A549 treated with Hydrocortisone at 1 μM for 4 hours (cell line): Measurements from ENCODE around the gene MARCHF2. TPM values are rescaled to one million over a fixed set of nuclear protein-coding genes. Genes with fewer than 3 reads are reported as not detected.

Experiments
- total RNA-seq: library from RNA; stranded (reverse); fragments of 200-300 nt; extraction: Qiagen RNA extraction; gene quantifications from 5 replicates; pipeline ENCODE4 v1.2.3, GENCODE V29; 2022

Gene MARCHF2, protein sequence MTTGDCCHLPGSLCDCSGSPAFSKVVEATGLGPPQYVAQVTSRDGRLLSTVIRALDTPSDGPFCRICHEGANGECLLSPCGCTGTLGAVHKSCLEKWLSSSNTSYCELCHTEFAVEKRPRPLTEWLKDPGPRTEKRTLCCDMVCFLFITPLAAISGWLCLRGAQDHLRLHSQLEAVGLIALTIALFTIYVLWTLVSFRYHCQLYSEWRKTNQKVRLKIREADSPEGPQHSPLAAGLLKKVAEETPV
- 15.0 to 21.2 TPM (median 20.4 TPM) in 5 replicates for total RNA-seq

DNA sequence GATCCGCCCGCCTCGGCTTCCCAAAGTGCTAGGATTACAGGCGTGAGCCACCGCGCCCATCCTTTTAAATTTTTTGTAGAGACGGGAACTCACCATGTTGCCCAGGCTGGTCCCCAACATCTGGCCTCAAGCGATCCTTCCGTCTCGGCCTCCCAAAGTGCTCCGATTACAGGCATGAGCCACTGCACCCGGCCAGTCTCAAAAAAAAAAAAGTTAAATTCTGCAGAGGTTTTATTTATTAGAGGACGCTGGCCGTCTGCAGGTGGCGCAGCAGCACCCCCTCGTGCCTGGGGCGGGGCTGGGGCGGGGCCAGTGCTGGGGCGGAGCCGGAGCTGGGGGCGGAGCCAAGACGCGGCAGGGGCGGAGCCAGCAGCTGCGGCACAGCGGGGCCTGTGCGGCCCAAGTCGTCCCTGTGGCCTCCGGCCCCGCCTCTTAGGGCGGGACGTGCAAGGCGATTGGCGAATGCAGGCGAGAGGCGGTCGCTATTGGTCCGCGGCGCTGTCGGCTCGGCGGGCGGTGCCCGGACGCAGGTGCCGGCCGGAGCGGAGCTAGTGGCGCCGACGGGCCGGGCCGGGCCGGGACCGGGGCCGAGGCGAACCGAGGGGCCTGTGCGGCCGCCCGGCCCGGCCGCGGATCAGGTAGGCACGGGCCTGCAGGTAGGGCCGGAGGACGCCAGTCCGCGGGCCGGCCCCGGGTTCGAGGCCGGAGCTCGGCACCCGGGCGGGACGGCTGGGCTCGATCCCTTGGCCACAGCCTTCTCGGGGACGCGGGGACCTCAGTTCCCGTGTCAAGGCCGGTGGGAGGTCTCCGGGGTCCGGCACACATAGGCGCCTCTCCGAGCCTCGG lies at the start of gene MARCHF2:
Gene MARCHF2 (plus strand): TSS at position 523 of the 846 bp plus-strand sequence. CDS start 8,536 bp downstream, outside the sequence.

DNA sequence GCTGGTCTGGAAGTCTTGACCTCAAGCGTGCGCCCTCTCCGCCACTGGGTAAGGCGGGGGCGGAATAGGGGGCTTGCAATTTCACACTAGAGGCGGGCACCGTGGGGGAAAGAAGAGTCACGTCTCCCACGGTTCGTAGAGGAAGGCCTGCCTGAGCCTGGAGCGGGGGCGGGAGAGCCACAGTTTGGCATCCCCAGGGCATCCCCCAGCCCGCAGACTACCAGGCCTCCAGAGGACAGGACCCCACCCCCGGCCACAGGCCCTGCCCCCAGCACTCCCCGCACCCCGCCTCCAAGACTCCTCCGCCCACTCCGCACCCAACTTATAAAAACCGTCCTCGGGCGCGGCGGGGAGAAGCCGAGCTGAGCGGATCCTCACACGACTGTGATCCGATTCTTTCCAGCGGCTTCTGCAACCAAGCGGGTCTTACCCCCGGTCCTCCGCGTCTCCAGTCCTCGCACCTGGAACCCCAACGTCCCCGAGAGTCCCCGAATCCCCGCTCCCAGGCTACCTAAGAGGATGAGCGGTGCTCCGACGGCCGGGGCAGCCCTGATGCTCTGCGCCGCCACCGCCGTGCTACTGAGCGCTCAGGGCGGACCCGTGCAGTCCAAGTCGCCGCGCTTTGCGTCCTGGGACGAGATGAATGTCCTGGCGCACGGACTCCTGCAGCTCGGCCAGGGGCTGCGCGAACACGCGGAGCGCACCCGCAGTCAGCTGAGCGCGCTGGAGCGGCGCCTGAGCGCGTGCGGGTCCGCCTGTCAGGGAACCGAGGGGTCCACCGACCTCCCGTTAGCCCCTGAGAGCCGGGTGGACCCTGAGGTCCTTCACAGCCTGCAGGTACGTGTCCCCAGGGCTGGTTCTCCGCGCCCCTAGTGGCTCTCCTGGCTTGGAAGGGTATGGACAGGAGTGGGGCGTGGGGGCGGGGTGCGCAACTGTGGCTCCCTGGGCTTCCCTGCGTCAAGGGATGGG lies 49.0 kb upstream of the MARCHF2 start, which contains the start of gene ANGPTL4:
Gene ANGPTL4 (plus strand): TSS at position 353 of the 969 bp plus-strand sequence. CDS start 167 bp downstream, at position 520.

DNA sequence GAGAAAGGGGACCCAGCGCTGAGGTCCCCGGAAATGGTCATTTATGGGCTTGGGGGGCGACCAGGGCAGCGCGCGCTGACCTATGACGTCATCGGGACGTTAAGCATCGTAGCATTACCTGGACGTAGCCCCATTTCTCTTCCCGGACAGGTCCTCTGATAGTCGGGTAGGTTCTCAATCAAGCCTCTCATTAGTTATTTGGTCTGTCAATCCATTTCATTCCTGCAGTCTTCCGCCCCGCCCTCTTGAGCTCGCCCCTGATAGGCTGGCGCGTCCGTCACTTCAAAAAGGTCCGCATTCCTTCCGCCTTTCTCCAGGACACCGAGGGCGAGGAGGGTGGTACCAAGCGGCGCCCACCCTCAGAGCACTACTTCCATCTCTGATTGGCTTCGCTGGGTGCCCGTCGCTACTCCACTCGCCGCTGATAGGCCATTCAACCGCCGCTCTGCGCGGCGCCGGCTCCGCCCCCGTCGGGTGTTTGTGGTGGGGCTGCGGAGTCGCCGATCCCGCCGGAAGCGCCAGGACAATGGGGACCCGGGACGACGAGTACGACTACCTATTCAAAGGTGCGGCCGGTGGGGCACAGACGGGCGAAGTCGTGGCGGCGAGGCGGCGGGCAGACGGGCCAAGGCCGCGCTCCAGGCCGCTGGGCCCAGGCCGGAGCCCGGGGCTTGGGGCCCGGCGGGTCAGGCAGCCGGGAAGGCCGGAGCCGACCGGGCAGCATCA lies 23.1 kb upstream of the MARCHF2 start, which contains the start of gene RAB11B:
Gene RAB11B (plus strand): TSS at position 470 of the 726 bp plus-strand sequence. CDS start 57 bp downstream, at position 527.

DNA sequence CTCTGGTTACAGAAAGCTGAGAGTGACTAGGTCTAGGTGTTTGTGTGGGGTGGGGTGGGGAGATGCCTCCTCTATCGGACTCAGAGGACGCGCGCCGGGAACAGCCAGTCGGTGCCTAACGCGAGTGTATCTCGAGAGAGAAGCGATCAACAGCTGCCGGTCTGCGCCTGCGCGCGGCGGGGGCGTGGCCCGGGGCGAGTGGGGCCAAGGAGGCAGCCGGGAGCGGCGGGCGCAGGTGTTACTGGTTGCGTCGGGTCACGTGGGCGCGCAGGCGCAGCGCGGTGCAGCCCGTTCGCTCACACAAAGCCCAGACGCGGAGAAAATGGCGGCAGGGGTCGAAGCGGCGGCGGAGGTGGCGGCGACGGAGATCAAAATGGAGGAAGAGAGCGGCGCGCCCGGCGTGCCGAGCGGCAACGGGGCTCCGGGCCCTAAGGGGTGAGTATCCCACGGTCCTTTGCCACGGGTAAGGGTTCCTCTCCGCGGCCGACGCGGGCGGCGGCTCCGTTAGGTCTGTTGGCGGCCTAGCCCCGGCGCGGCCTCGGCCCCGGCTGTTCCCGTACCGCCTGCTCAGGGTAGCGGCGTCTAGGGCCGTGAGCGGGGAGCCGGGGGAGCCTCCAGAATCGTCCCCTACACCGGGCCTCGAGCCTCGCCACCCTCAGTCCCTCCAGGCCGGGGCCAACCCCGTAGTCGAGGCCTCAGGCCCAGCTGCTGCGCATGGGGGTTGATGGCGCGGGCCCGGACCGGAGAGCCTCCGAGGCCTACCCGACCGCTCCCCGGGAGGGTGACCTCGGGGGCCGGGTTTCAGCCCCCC lies 31.8 kb downstream of the MARCHF2 start, which contains the start of gene HNRNPM:
Gene HNRNPM (plus strand): TSS at position 299 of the 811 bp plus-strand sequence. CDS start 24 bp downstream, at position 323.

Other genes starting within 250 kb of the MARCHF2 start
- 2.6 to 3.8 TPM (median 2.7 TPM) in 5 replicates for gene CERS4, start 203.9 kb upstream of the MARCHF2 start, total RNA-seq
- gene CD320, start 104.9 kb upstream of the MARCHF2 start, total RNA-seq, result 55.9 to 101 TPM (median 93.5 TPM) in 5 replicates
- gene NDUFA7, start 91.9 kb upstream of the MARCHF2 start, total RNA-seq, result 56.0 to 97.2 TPM (median 92.6 TPM) in 5 replicates
- gene RPS28, start 91.8 kb upstream of the MARCHF2 start, total RNA-seq, result 283 to 958 TPM (median 922 TPM) in 5 replicates
- gene KANK3, start 70.0 kb upstream of the MARCHF2 start, total RNA-seq, result 5.3 to 8.6 TPM (median 7.2 TPM) in 5 replicates
- gene ANGPTL4, start 49.1 kb upstream of the MARCHF2 start, total RNA-seq, result 519 to 718 TPM (median 655 TPM) in 5 replicates
- gene RAB11B, start 22.9 kb upstream of the MARCHF2 start, total RNA-seq, result 90.9 to 101 TPM (median 96.6 TPM) in 5 replicates
- 223 to 332 TPM (median 235 TPM) in 5 replicates for gene HNRNPM, start 31.7 kb downstream of the MARCHF2 start, total RNA-seq
- gene PRAM1, start 89.3 kb downstream of the MARCHF2 start, total RNA-seq, result 0.08 to 0.16 TPM (median 0.09 TPM) in 5 replicates
- 13.8 to 21.3 TPM (median 18.9 TPM) in 5 replicates for gene ZNF414, start 100.9 kb downstream of the MARCHF2 start, total RNA-seq
- 0.22 to 0.32 TPM (median 0.24 TPM) in 5 replicates for gene MYO1F, start 164.1 kb downstream of the MARCHF2 start, total RNA-seq
- gene ADAMTS10, start 197.4 kb downstream of the MARCHF2 start, total RNA-seq, result 10.3 to 14.9 TPM (median 12.8 TPM) in 5 replicates
- gene NFILZ, start 217.3 kb downstream of the MARCHF2 start, total RNA-seq, result not detected in 5 replicates